Smooth muscle cell of the coronary artery (primary cell): ENCODE measurements around the gene ICAM3. TPM values are rescaled to one million over a fixed set of nuclear protein-coding genes. Genes with fewer than 3 reads are reported as not detected.

Experiments used
- total RNA-seq: library from RNA; depleted of rRNA; stranded (reverse); fragments of >200 nt; gene quantifications from 2 replicates; pipeline ENCODE4 v1.2.3, GENCODE V29; 2014; ENCODE audit warnings: low replicate concordance

ICAM3 gene, protein sequence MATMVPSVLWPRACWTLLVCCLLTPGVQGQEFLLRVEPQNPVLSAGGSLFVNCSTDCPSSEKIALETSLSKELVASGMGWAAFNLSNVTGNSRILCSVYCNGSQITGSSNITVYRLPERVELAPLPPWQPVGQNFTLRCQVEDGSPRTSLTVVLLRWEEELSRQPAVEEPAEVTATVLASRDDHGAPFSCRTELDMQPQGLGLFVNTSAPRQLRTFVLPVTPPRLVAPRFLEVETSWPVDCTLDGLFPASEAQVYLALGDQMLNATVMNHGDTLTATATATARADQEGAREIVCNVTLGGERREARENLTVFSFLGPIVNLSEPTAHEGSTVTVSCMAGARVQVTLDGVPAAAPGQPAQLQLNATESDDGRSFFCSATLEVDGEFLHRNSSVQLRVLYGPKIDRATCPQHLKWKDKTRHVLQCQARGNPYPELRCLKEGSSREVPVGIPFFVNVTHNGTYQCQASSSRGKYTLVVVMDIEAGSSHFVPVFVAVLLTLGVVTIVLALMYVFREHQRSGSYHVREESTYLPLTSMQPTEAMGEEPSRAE
- total RNA-seq, result 15.1 and 21.7 TPM in 2 replicates

DNA sequence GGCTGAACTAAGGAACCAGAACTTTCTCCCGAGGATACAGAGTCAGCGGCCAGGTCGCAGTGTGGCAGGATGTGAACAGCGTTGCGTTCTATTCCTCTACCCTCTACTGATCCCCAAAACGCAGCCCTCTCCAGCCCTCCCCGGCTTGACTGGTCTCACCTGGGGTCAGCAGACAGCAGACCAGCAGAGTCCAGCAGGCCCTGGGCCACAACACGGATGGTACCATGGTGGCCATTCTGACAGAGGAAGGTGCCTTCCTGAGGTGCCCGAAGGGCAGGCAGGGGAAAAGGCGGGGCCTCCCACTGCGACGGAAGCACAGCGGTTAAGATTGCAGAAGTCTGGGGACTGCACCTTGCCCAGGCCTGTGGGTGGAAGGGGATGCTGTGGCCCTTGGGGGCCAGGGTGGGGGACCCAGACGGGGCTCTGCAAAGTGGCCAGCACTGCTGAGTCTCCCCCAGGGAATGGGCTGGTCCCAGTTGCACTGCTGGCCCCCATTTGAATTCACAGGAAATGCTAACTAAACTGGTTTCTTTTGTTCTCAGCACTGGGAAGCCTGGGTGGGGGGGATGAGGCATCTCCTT, at the start of gene ICAM3:
Gene ICAM3 (minus strand): TSS at position 245 of the 581 bp plus-strand sequence. CDS start 10 bp downstream, at position 235.

DNA sequence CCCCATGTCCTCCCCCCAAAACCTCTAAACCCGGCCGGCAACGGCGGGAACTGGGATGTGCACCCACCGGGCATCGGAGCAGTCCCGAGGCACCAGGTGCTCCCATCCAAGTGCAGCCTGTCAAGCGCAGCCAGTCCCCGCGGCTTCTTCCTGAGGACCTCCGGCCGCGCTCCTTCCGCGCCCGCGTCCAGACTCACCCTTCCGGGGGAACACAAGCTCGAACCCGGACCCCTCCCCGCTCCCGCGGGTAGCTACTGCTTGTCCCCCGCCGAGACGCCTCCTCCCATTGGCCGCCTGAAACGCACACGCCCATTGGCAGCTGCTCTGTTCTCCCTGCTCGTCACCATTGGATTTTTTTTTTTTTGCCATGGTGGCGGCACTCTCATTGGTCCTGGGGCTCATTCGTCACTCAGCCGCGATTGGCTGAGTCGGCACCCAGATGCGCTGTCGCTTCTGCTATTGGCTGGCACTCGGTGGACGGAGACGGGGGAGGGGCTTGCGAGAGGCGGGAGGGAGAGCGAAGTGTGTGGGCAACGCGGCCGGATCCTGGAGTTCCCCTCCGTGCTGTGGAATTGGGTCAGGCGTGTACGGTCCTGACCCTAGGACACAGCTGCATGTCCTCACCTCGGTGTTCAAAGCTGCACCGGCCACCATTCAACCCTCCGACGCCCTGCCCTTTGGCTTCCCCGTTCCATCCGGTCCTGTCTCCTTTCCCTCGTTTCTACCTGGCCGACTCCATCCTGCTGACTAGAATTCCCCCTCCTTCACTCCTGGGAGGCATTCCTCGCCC, 41.1 kb upstream of the ICAM3 start, which contains the start of gene TYK2:
Gene TYK2 (minus strand): TSS at position 260 of the 790 bp plus-strand sequence. CDS start 2,166 bp downstream, outside the sequence.

DNA sequence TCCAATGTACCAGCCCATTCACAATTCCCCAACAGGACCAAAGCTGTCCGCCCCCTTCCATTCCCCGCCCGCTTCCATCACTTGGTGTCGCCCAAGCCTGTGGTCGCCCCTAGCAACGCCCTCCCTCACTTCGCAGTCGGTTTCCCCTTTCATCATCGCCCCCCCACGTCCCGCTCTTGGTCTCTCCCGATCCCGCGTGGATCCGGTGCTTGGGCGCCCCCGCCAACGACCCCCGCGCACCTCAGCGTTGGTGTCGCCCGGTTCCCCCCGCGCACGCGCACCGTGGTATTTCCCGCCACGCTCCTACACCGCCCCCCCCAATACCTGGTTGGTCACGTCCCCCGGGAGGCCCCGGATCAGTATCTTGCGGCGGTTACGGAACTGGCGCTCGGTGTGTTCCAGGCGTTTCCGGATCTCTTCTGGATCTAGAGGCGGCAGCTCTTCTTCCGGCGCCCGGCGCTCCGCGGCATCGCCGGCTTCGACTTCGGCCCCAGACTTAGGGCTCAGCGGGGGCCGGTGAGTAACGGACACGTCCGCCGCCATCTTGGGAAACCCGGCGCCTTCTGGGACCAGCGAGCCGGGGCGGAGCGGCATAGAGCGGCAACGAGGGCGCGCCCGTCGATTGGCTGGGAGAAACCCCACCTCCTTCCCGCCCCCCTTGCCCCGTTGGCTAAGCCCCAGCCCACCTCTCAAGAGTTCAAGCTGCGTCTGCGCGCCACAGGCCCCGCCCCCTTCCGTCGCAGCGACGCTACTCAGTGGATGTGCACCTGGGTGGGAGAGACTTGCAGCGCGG, 6.3 kb downstream of the ICAM3 start, which contains the start of gene RAVER1:
Gene RAVER1 (minus strand): TSS at position 565 of the 793 bp plus-strand sequence. CDS start 22 bp downstream, at position 543.

DNA sequence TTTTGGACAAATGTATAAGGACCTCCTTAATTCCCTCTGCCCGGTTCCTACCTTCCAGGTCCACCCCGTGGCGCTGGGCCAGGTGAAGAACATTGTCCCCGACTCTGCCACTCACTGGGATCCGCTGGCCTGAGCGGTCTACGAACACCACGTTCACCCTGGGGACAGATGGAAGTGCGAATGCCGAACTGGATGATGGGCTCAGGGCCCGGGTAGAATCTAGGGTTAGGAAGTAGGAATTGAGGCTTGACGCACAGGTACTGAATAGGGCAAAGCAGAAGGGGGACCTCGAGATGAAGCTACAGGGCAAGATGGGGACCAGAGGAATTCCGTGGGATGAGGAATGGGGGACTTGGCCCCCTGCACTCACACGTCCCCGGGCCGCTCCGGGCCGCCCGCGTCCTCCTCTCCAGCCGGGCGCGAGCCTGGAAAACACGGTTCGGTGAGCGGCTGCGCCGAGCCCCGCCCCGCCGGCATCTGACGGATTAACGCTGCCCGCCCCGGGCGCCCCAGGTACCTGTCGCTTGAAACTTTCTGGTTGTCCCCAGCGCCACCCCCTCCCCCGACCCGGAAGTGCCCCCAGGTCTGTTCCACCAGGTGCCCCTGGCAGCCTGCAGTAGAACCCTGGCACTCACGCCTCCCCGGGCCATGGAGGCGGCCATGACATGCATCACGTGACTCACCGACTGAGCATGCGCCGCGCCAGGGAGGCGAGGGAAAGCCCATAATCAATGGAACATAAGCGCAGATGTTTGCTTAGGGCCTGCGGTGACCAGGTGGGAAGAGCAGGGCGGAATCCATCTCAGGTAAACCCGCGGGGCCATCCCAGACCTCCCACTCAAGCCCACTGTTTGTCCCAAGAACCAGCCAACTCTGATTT, 23.8 kb downstream of the ICAM3 start, which contains the start of gene FDX2:
Gene FDX2 (minus strand): TSS at position 681 of the 880 bp plus-strand sequence. CDS start 19 bp downstream, at position 662.

DNA sequence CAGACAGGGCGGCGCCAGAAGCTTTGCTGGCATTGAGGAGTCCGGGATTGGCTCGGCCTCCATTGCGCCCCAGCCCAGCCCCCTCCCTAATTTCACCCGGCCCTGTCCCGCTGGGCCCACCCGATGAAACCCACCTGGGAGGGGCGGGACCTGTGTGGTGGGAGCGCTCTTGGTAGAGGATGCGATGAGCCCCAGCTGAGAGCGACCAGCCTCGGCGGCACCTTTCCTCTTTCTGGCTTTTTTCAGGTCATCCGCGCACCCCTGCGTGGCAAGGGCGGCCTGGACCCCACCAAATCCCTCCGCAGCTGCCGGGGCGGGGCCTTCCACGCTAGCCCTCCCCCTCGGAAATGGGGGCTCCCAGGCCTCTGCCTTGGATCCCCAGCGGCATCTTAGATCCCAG, 30.0 kb downstream of the ICAM3 start, which contains the start of gene ZGLP1:
Gene ZGLP1 (minus strand): TSS at position 393 of the 400 bp plus-strand sequence.

DNA sequence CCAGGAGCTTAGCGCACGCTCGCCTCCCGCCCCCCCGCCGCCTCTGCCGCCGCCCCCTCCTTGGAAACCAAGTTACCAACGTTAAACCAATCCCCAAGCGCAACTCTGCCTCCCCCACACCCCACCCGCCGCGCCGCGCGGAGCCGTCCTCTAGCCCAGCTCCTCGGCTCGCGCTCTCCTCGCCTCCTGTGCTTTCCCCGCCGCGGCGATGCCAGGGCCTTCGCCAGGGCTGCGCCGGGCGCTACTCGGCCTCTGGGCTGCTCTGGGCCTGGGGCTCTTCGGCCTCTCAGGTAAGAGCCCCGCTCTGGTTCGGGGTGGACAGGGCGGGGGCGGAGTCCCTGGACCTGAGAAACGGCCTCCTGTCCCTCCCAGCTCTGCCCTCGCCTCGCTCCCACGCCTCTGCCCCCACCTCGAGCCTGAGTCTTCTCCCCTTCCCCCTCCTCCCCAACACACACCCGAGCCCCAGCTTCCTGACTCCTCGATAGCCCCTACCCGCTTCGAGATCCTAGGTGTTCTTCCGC, 49.5 kb downstream of the ICAM3 start, which contains the start of gene ICAM5:
Gene ICAM5 (plus strand): TSS at position 117 of the 521 bp plus-strand sequence. CDS start 92 bp downstream, at position 209.

DNA sequence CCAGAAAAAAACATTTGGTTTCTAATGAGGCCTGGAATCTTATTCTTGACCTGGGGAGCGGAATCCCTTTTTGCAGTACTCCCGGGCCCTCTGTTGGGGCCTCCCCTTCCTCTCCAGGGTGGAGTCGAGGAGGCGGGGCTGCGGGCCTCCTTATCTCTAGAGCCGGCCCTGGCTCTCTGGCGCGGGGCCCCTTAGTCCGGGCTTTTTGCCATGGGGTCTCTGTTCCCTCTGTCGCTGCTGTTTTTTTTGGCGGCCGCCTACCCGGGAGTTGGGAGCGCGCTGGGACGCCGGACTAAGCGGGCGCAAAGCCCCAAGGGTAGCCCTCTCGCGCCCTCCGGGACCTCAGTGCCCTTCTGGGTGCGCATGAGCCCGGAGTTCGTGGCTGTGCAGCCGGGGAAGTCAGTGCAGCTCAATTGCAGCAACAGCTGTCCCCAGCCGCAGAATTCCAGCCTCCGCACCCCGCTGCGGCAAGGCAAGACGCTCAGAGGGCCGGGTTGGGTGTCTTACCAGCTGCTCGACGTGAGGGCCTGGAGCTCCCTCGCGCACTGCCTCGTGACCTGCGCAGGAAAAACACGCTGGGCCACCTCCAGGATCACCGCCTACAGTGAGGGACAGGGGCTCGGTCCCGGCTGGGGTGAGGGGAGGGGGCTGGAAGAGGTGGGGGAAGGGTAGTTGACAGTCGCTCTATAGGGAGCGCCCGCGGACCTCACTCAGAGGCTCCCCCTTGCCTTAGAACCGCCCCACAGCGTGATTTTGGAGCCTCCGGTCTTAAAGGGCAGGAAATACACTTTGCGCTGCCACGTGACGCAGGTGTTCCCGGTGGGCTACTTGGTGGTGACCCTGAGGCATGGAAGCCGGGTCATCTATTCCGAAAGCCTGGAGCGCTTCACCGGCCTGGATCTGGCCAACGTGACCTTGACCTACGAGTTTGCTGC, 52.4 kb downstream of the ICAM3 start, which contains the start of gene ICAM4:
Gene ICAM4 (plus strand): TSS at position 153 of the 935 bp plus-strand sequence. CDS start 58 bp downstream, at position 211.

Other genes with a start within 250 kb of the ICAM3 start
- gene ANGPTL6, start 236.9 kb downstream of the ICAM3 start, total RNA-seq, result under 0.01 and 0.45 TPM in 2 replicates
- gene PPAN, start 233.3 kb downstream of the ICAM3 start, total RNA-seq, result 25.2 and 32.5 TPM in 2 replicates
- gene P2RY11, start 227.9 kb downstream of the ICAM3 start, total RNA-seq, result 2.0 and 4.0 TPM in 2 replicates
- gene EIF3G, start 219.7 kb downstream of the ICAM3 start, total RNA-seq, result 343 and 390 TPM in 2 replicates
- 16.6 and 23.2 TPM in 2 replicates for gene DNMT1, start 144.7 kb downstream of the ICAM3 start, total RNA-seq
- 9.3 and 22.9 TPM in 2 replicates for gene S1PR2, start 108.3 kb downstream of the ICAM3 start, total RNA-seq
- gene MRPL4, start 87.4 kb downstream of the ICAM3 start, total RNA-seq, result 5.7 and 18.0 TPM in 2 replicates
- 7.5 and 20.7 TPM in 2 replicates for gene ICAM1, start 68.5 kb downstream of the ICAM3 start, total RNA-seq
- gene ICAM4, start 52.7 kb downstream of the ICAM3 start, total RNA-seq, result 0.45 and 0.82 TPM in 2 replicates
- gene ICAM5, start 49.7 kb downstream of the ICAM3 start, total RNA-seq, result 0.94 and 1.7 TPM in 2 replicates
- 0.23 and 0.30 TPM in 2 replicates for gene ZGLP1, start 29.8 kb downstream of the ICAM3 start, total RNA-seq
- 7.1 and 21.8 TPM in 2 replicates for gene FDX2, start 23.6 kb downstream of the ICAM3 start, total RNA-seq
- 8.2 and 10.9 TPM in 2 replicates for gene RAVER1, start 6.1 kb downstream of the ICAM3 start, total RNA-seq
- 70.4 and 104 TPM in 2 replicates for gene TYK2, start 40.9 kb upstream of the ICAM3 start, total RNA-seq
- gene CDC37, start 63.9 kb upstream of the ICAM3 start, total RNA-seq, result 256 and 276 TPM in 2 replicates
- 2.5 and 2.9 TPM in 2 replicates for gene PDE4A, start 80.9 kb upstream of the ICAM3 start, total RNA-seq
- gene KEAP1, start 163.7 kb upstream of the ICAM3 start, total RNA-seq, result 71.8 and 163 TPM in 2 replicates
- gene S1PR5, start 177.8 kb upstream of the ICAM3 start, total RNA-seq, result 0.82 and 2.3 TPM in 2 replicates
- gene ATG4D, start 204.3 kb upstream of the ICAM3 start, total RNA-seq, result 6.3 and 19.0 TPM in 2 replicates
- 8.6 and 13.5 TPM in 2 replicates for gene KRI1, start 226.4 kb upstream of the ICAM3 start, total RNA-seq
- gene CDKN2D, start 229.4 kb upstream of the ICAM3 start, total RNA-seq, result 7.4 and 9.1 TPM in 2 replicates
- gene AP1M2, start 247.7 kb upstream of the ICAM3 start, total RNA-seq, result 2.5 TPM in 1 of 2 replicates, not detected in the other